GM12878 (cell line): ENCODE measurements around the gene RAMACL. TPM values are rescaled to one million over a fixed set of nuclear protein-coding genes. Genes with fewer than 3 reads are reported as not detected.

ENCODE experiments used
- ATAC-seq: fragments of 200-7000 bp; cut with Tn5 transposase; 3 replicates; pipeline ENCODE4 v1.9.1; 2020; ENCODE audit warnings: mild to moderate bottlenecking, moderate library complexity
- BruUV-seq: library from RNA; stranded (reverse); fragments of 400-500 nt; replicated peaks from 2 replicates; lab custom pipeline; 2021; lab: Mats Ljungman, UMichigan
- CTCF ChIA-PET: fragments of 300-600 bp; sonication (Branson Sonifier 250); formaldehyde crosslinking; extraction: SDS; loops from one replicate; lab custom pipeline; 2021; ENCODE audit warnings: inconsistent platforms; lab: Yijun Ruan, JAX
- POLR2A ChIA-PET: fragments of 350-600 bp; formaldehyde crosslinking; extraction: SDS; loops from one replicate; lab custom pipeline; 2021; ENCODE audit warnings: inconsistent platforms; lab: Charles Lee
- RAD21 ChIA-PET: fragments of 300-600 bp; sonication (Branson Sonifier 250); formaldehyde crosslinking; loops from one replicate; lab custom pipeline; 2023; ENCODE audit warnings: antibody characterized with exemption; ENCODE audit not compliant: unreplicated experiment; lab: Charles Lee
- SMC1A ChIA-PET: fragments of 300-600 bp; sonication (Branson Sonifier 250); formaldehyde crosslinking; loops from one replicate; lab custom pipeline; 2023; ENCODE audit not compliant: unreplicated experiment, uncharacterized antibody; lab: Charles Lee
- DNase-seq: peaks from one replicate; pipeline ENCODE4 v3.0.0-alpha.2; 2011; ENCODE audit warnings: low read depth, low spot score
- FAIRE-seq: peaks from 3 replicates; lab custom pipeline; 2011; peaks lifted over from hg19 to GRCh38; lab: Jason Lieb, UNC
- H2AFZ ChIP-seq: 2 replicates; pipeline ENCODE4 v1.6.0; 2011; ENCODE audit warnings: low read depth, low read length, control low read depth; ENCODE audit not compliant: control insufficient read depth
- H3K27ac ChIP-seq: 2 replicates; pipeline ENCODE4 v1.5.1; 2011; ENCODE audit warnings: control low read depth; ENCODE audit not compliant: control insufficient read depth, insufficient read depth
- H3K27me3 ChIP-seq, 2 experiments: replicated peaks in 1 of 2; 2 replicates each; pipeline versions ENCODE4 v1.6.0 to v1.6.1; 2011; ENCODE audit warnings: low read length in 1 of 2; ENCODE audit not compliant: control insufficient read depth in 2 of 2, insufficient read depth in 2 of 2
- H3K36me3 ChIP-seq, 2 experiments: 2 replicates each; pipeline ENCODE4 v1.5.1; 2011; ENCODE audit warnings: low read length in 1 of 2; ENCODE audit not compliant: control insufficient read depth in 2 of 2, insufficient read depth in 2 of 2
- H3K4me1 ChIP-seq: 2 replicates; pipeline ENCODE4 v1.6.1; 2011; ENCODE audit warnings: mild to moderate bottlenecking, low read length, moderate library complexity, mixed read lengths; ENCODE audit not compliant: control insufficient read depth, insufficient read depth
- H3K4me2 ChIP-seq: 2 replicates; pipeline ENCODE4 v1.6.0; 2011; ENCODE audit warnings: control low read depth; ENCODE audit not compliant: control insufficient read depth, insufficient read depth
- H3K4me3 ChIP-seq: fragments of 200-600 bp; sonication (generic); 2 replicates; pipeline ENCODE4 v1.5.1; 2016
- H3K79me2 ChIP-seq: 2 replicates; pipeline ENCODE4 v1.6.0; 2011; ENCODE audit warnings: low read length; ENCODE audit not compliant: control insufficient read depth, insufficient read depth
- H3K9ac ChIP-seq: 2 replicates; pipeline ENCODE4 v1.8.0; 2011; ENCODE audit warnings: low read length, control low read depth, mixed read lengths; ENCODE audit not compliant: control insufficient read depth, insufficient read depth
- H3K9me3 ChIP-seq: replicated peaks from 3 replicates; pipeline ENCODE4 v1.5.1; 2011; ENCODE audit warnings: mild to moderate bottlenecking, low read length; ENCODE audit not compliant: control insufficient read depth, insufficient read depth
- H4K20me1 ChIP-seq: 2 replicates; pipeline ENCODE4 v1.6.0; 2011; ENCODE audit not compliant: control insufficient read depth, insufficient read depth
- CBX3 ChIP-seq: fragments of 200-600 bp; sonication (generic); IDR thresholded peaks from 2 replicates; pipeline ENCODE4 v1.6.1; 2016; ENCODE audit warnings: low read depth, borderline replicate concordance
- CHD1 ChIP-seq: IDR thresholded peaks from 2 replicates; pipeline ENCODE4 v1.6.1; 2012; ENCODE audit warnings: low read depth, low read length, improper control_type of control experiment
- EP300 ChIP-seq, 2 experiments: fragments of 150-350 bp in 1 of 2; IDR thresholded peaks; 2 replicates each; pipeline ENCODE4 v1.6.1; 2011 to 2012; ENCODE audit warnings: low read depth in 2 of 2, low read length in 2 of 2, borderline replicate concordance in 1 of 2, improper control_type of control experiment in 1 of 2, inconsistent platforms in 1 of 2; ENCODE audit not compliant: control insufficient read depth in 1 of 2
- JUND ChIP-seq: IDR thresholded peaks from 2 replicates; pipeline ENCODE4 v1.6.1; 2012; ENCODE audit warnings: low read depth, mild to moderate bottlenecking, low read length, improper control_type of control experiment, moderate library complexity
- POU2F2 ChIP-seq: IDR thresholded peaks from 3 replicates; pipeline ENCODE4 v1.6.1; 2011; ENCODE audit warnings: low read depth, mild to moderate bottlenecking, low read length, borderline replicate concordance
- SP1 ChIP-seq: IDR thresholded peaks from one replicate; pipeline ENCODE4 v1.6.1; 2011; ENCODE audit warnings: low read depth, low read length
- SPI1 ChIP-seq: IDR thresholded peaks from 2 replicates; pipeline ENCODE4 v1.6.1; 2011; ENCODE audit warnings: low read depth, mild to moderate bottlenecking, low read length, moderate library complexity, borderline replicate concordance; ENCODE audit not compliant: insufficient read depth
- TBL1XR1 ChIP-seq: IDR thresholded peaks from 2 replicates; pipeline ENCODE4 v1.6.1; 2012; ENCODE audit warnings: low read depth, low read length, improper control_type of control experiment
- YY1 ChIP-seq: IDR thresholded peaks from 2 replicates; pipeline ENCODE4 v1.6.1; 2011; ENCODE audit warnings: low read depth, mild to moderate bottlenecking, low read length
- WGBS: methylation state at CpG from one replicate; pipeline ENCODE4 v1.1.6; 2016; ENCODE audit warnings: low lambda C conversion rate; ENCODE audit not compliant: insufficient replicate concordance, insufficient coverage; ENCODE audit errors: missing lambda C conversion rate; 5-methylcytosine and 5-hydroxymethylcytosine counted together
- in situ Hi-C: fragments of 300-500 bp; cut with MboI; formaldehyde crosslinking; loops from 9 replicates; pipeline ENCODE4 v1.14.3; 2018; ENCODE audit warnings: mixed read lengths
- intact Hi-C: fragments of 100-400 bp; cut with micrococcal nuclease; formaldehyde crosslinking; loops from one replicate; pipeline ENCODE4 v1.14.2; 2022; ENCODE audit not compliant: unreplicated experiment
- polyA plus RNA-seq, 11 experiments: library from polyadenylated mRNA; depleted of rRNA in 4 of 11; unstranded in 6 of 11; stranded (reverse) in 5 of 11; fragments of >200 nt; fragmentation: Nextera tagmentation in 4 of 11; fragmentation: Illumina TruSeq in 1 of 11; extraction: Ambion mirVana in 4 of 11; extraction: Trizol in 1 of 11; gene quantifications; 1 replicate in 1 of 11; 2 replicates in 10 of 11; pipeline versions ENCODE4 v1.2.1 to v1.2.3, GENCODE V29; 2011 to 2016; ENCODE audit warnings: inconsistent platforms in 2 of 11, missing spikeins in 2 of 11, low read depth in 1 of 11
- total RNA-seq, 4 experiments: library from RNA; depleted of rRNA in 3 of 4; stranded (reverse); fragments of >200 nt in 3 of 4; fragmentation: Illumina TruSeq in 1 of 4; extraction: Trizol in 1 of 4; gene quantifications; 2 replicates each; pipeline versions ENCODE4 v1.2.1 to v1.2.3, GENCODE V29; 2013 to 2021
- TF ChIP-seq, protein P1 (sequence below): fragments of 450-650 bp; IDR thresholded peaks from 2 replicates; pipeline ENCODE4 v1.6.1; 2017; ENCODE audit warnings: mild to moderate bottlenecking
- TF ChIP-seq, protein P2 (sequence below): fragments of 150-350 bp; IDR thresholded peaks from 2 replicates; pipeline ENCODE4 v1.6.1; 2016; ENCODE audit warnings: low read depth, low read length
- TF ChIP-seq, protein P3 (sequence below): fragments of 450-650 bp; IDR thresholded peaks from 2 replicates; pipeline ENCODE4 v1.6.1; 2016; ENCODE audit warnings: mild to moderate bottlenecking

RAMACL gene
- total and polyA plus RNA-seq, 10 of the 15 experiments (the other 5 are each of a cell fraction or from before 2014, with no cell fraction given) = 0.09 to 1.3 (median 0.31) TPM; not detected in 1

DNA sequence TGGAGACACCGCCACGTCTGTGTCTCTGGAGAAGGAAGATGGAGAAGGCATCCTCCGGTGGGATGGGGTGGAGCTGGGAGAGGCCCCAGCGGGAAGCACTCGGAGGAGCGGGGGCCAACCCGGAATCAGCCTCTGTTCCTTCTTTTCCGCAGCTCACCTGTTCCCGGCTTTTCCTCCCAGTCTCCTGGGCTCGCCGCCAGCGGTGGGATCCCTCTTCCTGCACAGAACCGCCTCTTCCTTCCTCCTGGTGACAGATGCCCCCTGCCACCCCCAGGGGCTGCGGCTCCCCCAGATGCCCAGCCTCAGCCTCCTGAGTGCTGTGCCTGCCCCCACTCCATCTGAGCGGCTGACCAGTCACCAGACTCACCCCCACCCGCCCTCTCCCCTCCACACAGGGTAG lies 23.3 kb downstream of the RAMACL start:
- no TSS peak for BruUV-seq
- intact Hi-C loops = no loop called here
- no peak for DNase-seq
- no peak overlapping the region for H3K4me3 ChIP-seq
- ChIA-PET CTCF (no interaction called here), SMC1A (no interaction called here), POLR2A (no interaction called here), RAD21 (no interaction called here)
- no peak overlapping the region for H3K4me2 ChIP-seq
- no peak overlapping the region for H3K27ac ChIP-seq
- H3K9ac ChIP-seq = no peak overlapping the region
- H3K79me2 ChIP-seq = no peaks in the 10 kb centered on the region
- H3K27me3 ChIP-seq = no peaks in the 10 kb centered on the region
- FAIRE-seq = no peak
- 47% methylated on average over 16 of the region's 16 CpGs for WGBS
- H4K20me1 ChIP-seq = no peaks in the 10 kb centered on the region; the same call in 1 of the 2 replicates
- H3K4me1 ChIP-seq = no peaks in the 10 kb centered on the region
- no peaks in the 10 kb centered on the region for H3K36me3 ChIP-seq
- no peak overlapping the region for H2AFZ ChIP-seq
- ATAC-seq = no peak
- in situ Hi-C loops = no loop called here
- no peaks in the 10 kb centered on the region; the same call in 2 of the 3 replicates for H3K9me3 ChIP-seq
- TF ChIP-seq EP300 (IDR thresholded peaks at IDR 0.05; ENCODE audit: borderline replicate concordance in 1 of 2, control insufficient read depth in 1 of 2, low read depth in 2 of 2, low read length in 2 of 2) = no peak
- TF ChIP-seq, protein P1, sequence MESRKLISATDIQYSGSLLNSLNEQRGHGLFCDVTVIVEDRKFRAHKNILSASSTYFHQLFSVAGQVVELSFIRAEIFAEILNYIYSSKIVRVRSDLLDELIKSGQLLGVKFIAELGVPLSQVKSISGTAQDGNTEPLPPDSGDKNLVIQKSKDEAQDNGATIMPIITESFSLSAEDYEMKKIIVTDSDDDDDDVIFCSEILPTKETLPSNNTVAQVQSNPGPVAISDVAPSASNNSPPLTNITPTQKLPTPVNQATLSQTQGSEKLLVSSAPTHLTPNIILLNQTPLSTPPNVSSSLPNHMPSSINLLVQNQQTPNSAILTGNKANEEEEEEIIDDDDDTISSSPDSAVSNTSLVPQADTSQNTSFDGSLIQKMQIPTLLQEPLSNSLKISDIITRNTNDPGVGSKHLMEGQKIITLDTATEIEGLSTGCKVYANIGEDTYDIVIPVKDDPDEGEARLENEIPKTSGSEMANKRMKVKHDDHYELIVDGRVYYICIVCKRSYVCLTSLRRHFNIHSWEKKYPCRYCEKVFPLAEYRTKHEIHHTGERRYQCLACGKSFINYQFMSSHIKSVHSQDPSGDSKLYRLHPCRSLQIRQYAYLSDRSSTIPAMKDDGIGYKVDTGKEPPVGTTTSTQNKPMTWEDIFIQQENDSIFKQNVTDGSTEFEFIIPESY = no peak
- no peak for TF ChIP-seq JUND
- TF ChIP-seq CBX3 = no peak
- TF ChIP-seq, protein P2, sequence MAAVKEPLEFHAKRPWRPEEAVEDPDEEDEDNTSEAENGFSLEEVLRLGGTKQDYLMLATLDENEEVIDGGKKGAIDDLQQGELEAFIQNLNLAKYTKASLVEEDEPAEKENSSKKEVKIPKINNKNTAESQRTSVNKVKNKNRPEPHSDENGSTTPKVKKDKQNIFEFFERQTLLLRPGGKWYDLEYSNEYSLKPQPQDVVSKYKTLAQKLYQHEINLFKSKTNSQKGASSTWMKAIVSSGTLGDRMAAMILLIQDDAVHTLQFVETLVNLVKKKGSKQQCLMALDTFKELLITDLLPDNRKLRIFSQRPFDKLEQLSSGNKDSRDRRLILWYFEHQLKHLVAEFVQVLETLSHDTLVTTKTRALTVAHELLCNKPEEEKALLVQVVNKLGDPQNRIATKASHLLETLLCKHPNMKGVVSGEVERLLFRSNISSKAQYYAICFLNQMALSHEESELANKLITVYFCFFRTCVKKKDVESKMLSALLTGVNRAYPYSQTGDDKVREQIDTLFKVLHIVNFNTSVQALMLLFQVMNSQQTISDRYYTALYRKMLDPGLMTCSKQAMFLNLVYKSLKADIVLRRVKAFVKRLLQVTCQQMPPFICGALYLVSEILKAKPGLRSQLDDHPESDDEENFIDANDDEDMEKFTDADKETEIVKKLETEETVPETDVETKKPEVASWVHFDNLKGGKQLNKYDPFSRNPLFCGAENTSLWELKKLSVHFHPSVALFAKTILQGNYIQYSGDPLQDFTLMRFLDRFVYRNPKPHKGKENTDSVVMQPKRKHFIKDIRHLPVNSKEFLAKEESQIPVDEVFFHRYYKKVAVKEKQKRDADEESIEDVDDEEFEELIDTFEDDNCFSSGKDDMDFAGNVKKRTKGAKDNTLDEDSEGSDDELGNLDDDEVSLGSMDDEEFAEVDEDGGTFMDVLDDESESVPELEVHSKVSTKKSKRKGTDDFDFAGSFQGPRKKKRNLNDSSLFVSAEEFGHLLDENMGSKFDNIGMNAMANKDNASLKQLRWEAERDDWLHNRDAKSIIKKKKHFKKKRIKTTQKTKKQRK = no peak
- no peak for TF ChIP-seq POU2F2
- TF ChIP-seq, protein P3, sequence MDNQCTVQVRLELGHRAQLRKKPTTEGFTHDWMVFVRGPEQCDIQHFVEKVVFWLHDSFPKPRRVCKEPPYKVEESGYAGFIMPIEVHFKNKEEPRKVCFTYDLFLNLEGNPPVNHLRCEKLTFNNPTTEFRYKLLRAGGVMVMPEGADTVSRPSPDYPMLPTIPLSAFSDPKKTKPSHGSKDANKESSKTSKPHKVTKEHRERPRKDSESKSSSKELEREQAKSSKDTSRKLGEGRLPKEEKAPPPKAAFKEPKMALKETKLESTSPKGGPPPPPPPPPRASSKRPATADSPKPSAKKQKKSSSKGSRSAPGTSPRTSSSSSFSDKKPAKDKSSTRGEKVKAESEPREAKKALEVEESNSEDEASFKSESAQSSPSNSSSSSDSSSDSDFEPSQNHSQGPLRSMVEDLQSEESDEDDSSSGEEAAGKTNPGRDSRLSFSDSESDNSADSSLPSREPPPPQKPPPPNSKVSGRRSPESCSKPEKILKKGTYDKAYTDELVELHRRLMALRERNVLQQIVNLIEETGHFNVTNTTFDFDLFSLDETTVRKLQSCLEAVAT = no peak
- TF ChIP-seq TBL1XR1 = no peak
- TF ChIP-seq SP1 = no peak
- TF ChIP-seq SPI1 = no peak
- TF ChIP-seq CHD1 = no peak
- no peak for TF ChIP-seq YY1
